GM18526 (cell line): ENCODE data around the gene DIPK1B.

Experiments used
- POLR2A ChIP-seq: IDR thresholded peaks from 3 replicates; pipeline ENCODE4 v1.6.1; 2011; ENCODE audit not compliant: insufficient read length; ENCODE audit errors: extremely low read depth

DIPK1B gene

GRCh38 chr9:136728548-136729123 is 16.3 kb downstream of the DIPK1B start:
- TF ChIP-seq POLR2A = no peak

DNA sequence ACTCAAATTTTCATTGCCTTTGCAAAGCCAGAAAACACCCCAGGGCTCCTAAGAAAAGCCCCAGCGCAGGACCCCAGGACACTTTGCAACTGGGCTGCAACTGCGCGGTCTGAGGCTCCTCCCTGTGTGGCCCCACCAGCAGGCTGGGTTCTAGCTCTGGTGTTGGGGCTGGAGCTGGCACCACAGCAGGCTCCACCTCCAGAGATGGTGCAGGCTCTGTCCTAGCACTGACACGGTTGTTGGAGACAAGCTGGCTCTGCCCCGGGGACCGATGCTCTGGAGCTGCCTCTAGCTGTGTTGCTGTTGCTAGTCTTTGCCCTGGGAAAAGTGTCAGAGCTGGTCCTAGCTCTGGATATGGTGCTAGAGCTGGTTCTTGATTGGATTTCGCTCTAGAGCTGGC is 16.8 kb downstream of the DIPK1B start:
- no peak for TF ChIP-seq POLR2A

- no peak for TF ChIP-seq POLR2A
Observed at GRCh38 chr9:136729926-136730325, 17.6 kb downstream of the DIPK1B start.

GRCh38 chr9:136732444-136733178 is 20.2 kb downstream of the DIPK1B start:
- no peak for TF ChIP-seq POLR2A

GRCh38 chr9:136733611-136734010 is 21.2 kb downstream of the DIPK1B start:
- no peak for TF ChIP-seq POLR2A

- no peak for TF ChIP-seq POLR2A
Observed at GRCh38 chr9:136734837-136735496, 22.6 kb downstream of the DIPK1B start.

DNA sequence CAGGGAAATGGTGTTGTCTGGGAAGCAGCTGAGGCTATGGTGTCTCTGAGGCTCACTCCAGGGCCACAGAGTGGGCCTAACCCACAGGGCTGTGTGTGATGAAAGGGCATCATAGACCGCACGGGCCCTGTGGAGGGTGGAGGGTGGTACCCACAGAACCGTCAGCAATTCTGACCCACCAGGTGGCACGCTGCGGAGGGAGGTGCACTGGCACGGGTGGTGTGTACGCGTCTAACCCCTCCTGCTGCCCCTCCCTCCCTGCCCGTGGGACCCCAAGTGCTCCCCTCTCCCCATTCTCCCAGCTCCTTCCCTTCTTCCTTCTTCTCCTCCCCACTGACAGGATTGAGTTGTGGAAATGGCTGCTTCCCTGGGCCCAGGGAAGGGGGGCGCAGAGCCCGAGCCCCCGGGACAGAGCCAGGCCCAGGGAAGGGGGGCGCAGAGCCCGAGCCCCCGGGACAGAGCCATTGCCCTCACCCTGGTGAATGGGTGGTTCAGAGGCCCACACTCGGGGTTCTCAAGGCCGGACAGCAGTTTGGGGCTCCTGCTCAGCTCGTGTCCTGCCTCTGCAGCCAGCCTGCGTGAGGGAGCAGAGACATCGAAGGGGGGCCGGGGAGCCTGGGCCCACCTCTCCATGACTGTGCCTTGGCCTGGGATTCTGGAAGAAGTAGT is 23.6 kb downstream of the DIPK1B start:
- TF ChIP-seq POLR2A = no peak

GRCh38 chr9:136738960-136739359 is 26.6 kb downstream of the DIPK1B start:
- TF ChIP-seq POLR2A = no peak

GRCh38 chr9:136739509-136739908 is 27.1 kb downstream of the DIPK1B start:
- no peak for TF ChIP-seq POLR2A

GRCh38 chr9:136740069-136740468 is 27.7 kb downstream of the DIPK1B start:
- TF ChIP-seq POLR2A = no peak

- no peak for TF ChIP-seq POLR2A
Observed at GRCh38 chr9:136740491-136740890, 28.1 kb downstream of the DIPK1B start.

- TF ChIP-seq POLR2A = no peak
Observed at GRCh38 chr9:136740971-136741882, 28.9 kb downstream of the DIPK1B start.

GRCh38 chr9:136741883-136742571 is 29.7 kb downstream of the DIPK1B start:
- no peak for TF ChIP-seq POLR2A

DNA sequence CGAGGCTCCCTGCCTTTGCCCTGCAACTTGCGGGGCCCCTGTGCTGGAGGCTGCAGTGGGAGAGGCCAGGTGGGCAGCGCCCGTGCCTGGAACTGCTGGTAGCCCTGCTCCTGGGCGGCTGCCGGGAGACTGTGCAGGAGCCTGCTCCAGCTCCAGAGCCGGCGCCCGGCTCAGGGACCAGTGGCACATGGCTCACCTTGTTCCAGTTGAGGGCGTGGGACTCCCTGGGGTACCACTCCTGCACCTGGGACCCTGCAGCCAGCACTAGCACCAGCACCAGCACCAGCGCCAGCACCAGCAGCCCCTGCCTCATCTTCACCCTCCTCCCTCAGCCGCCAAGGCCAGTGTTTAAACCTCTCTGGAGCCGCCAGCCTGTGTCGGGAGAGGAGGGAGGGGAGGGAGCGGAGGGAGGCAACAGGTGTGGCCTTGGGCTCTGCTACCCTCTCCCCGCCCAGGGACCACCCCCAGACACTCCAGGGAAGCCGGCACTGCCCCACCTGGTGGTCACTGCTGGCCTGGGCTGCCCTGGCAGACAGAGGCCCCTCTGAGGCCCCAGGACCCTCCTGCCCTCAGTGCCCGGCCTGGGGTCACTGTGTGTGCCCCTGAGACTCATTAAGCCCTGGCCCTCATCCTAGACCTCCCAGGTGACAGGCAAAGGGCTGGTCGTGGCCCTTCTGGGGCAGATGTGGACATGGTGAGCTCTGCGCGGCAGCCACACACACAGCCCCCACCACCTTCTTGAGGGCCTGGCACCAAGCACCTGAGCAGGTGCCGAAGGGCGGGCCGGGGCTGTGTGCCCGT is 30.4 kb downstream of the DIPK1B start, which contains the start of gene LCN10:
LCN10 (minus strand) TSS at position 350 of the 801 bp plus-strand sequence; CDS start at position 313, 37 bp downstream.
- no peak for TF ChIP-seq POLR2A
